ENCODE data around the gene OR9Q2. TPM values are rescaled to one million over a fixed set of nuclear protein-coding genes. Genes with fewer than 3 reads are reported as not detected.

Gene OR9Q2, protein sequence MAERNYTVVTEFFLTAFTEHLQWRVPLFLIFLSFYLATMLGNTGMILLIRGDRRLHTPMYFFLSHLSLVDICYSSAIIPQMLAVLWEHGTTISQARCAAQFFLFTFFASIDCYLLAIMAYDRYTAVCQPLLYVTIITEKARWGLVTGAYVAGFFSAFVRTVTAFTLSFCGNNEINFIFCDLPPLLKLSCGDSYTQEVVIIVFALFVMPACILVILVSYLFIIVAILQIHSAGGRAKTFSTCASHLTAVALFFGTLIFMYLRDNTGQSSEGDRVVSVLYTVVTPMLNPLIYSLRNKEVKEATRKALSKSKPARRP
- total RNA-seq (2014; rRNA removed; shearing (Covaris generic); ENCODE audit: low replicate concordance): not detected in 2 replicates

DNA sequence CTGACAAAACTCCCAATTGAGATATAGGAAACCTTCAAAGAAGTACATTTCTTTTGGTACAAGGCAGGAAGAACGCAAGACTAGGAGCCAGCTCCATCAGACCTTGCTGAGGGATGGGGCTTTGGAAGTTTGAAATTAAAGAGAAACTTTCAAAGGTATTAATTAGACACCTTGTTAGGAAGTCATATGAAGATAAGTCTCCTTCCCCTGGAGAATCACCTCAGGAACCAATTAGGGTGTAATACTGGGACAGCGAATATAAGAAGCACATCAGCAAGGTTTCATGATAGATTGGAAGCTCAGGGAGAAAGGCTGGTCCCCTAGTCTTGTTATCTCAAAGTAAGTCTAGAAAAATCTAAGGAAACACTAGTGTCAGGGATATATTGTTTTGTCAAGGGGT is at the start of gene OR9Q2:
Gene OR9Q2, plus strand, starts transcription at position 301 of the 400 bp plus-strand sequence. CDS start 1,421 bp downstream, outside the sequence.
- Histone ChIP-seq H3K9me2 (replicated peaks; ENCODE audit: insufficient read depth, low read length) (no peaks in the 10 kb centered on the region), H3K4me2 (ENCODE audit: low read depth, low read length, poor library complexity, severe bottlenecking) (no peak within 1 kb of the TSS), H3K9me3 (ENCODE audit: low read length) (no peaks in the 10 kb centered on the region), H4K20me1 (ENCODE audit: insufficient read depth, low read depth, low read length) (no peaks in the 10 kb centered on the region), H3K79me2 (ENCODE audit: low read length) (no peaks in the 10 kb centered on the region), H2AFZ (ENCODE audit: low read length) (no peak within 1 kb of the TSS), H3K27me3 (ENCODE audit: low read length) (no peaks in the 10 kb centered on the region), H3K9ac (ENCODE audit: low read length) (no peak within 1 kb of the TSS), H3K4me3 (ENCODE audit: low read length) (no peak within 1 kb of the TSS), H3K27ac (ENCODE audit: low read length) (no peak within 1 kb of the TSS), H3K36me3 (ENCODE audit: insufficient read depth, low read length) (no peaks in the 10 kb centered on the region), H3K4me1 (ENCODE audit: low read length) (no peaks in the 10 kb centered on the region)
- no peak for DNase-seq

DNA sequence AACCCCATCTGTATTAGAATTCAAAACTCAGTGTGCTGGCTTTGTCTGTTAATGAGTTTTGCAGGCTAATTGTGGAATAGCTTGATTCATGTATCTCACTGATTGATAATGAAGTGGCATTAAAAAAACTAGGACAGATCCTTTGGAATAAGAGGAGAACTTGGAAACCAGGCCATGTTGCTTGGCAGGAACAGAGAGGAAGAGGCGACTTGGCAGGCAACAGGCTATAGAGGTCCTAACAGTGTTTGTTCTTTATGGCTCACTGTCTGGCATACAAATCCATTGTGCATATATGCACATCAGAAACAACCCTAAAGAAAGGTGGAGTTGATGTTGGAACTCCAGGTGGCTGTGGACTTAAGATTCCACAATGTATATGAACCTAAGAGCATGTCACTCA is 46.1 kb upstream of the OR9Q2 start:
- Histone ChIP-seq H3K9ac (ENCODE audit: low read length) (no peak overlapping the region), H3K36me3 (ENCODE audit: insufficient read depth, low read length) (no peaks in the 10 kb centered on the region), H3K4me3 (ENCODE audit: low read length) (no peak overlapping the region), H2AFZ (ENCODE audit: low read length) (no peak overlapping the region), H3K4me1 (ENCODE audit: low read length) (no peaks in the 10 kb centered on the region), H3K9me2 (replicated peaks; ENCODE audit: insufficient read depth, low read length) (no peaks in the 10 kb centered on the region), H3K79me2 (ENCODE audit: low read length) (no peaks in the 10 kb centered on the region), H3K27ac (ENCODE audit: low read length) (no peak overlapping the region), H3K9me3 (ENCODE audit: low read length) (no peaks in the 10 kb centered on the region), H3K4me2 (ENCODE audit: low read depth, low read length, poor library complexity, severe bottlenecking) (no peak overlapping the region), H3K27me3 (ENCODE audit: low read length) (no peaks in the 10 kb centered on the region), H4K20me1 (ENCODE audit: insufficient read depth, low read depth, low read length) (no peaks in the 10 kb centered on the region)
- DNase-seq: no peak

DNA sequence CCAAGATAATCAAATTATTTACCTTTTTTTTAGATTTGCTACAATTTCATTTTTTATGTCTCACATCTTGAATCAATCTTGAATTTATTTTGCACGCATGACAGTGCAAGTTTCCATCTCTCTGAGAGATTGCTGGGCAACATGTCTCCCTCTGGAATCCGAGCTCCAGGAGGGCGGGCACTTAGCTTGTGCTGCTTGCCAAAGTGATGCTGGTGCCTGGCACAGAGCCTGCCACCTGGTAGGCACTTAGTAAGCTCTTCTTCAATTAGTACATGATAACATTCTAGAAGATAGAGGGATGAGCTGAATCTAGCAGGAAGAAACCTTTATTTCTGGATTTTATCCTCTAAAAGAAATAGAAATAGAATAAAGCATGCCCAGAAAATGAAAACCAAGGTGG is 36.1 kb upstream of the OR9Q2 start:
- no peak for DNase-seq
- Histone ChIP-seq H3K9ac (ENCODE audit: low read length) (no peak overlapping the region), H3K9me2 (replicated peaks; ENCODE audit: insufficient read depth, low read length) (no peaks in the 10 kb centered on the region), H3K27me3 (ENCODE audit: low read length) (no peaks in the 10 kb centered on the region), H4K20me1 (ENCODE audit: insufficient read depth, low read depth, low read length) (no peaks in the 10 kb centered on the region), H3K79me2 (ENCODE audit: low read length) (no peaks in the 10 kb centered on the region), H3K4me3 (ENCODE audit: low read length) (no peak overlapping the region), H3K9me3 (ENCODE audit: low read length) (no peaks in the 10 kb centered on the region), H3K4me2 (ENCODE audit: low read depth, low read length, poor library complexity, severe bottlenecking) (no peak overlapping the region), H2AFZ (ENCODE audit: low read length) (no peak overlapping the region), H3K4me1 (ENCODE audit: low read length) (no peaks in the 10 kb centered on the region), H3K27ac (ENCODE audit: low read length) (no peak overlapping the region), H3K36me3 (ENCODE audit: insufficient read depth, low read length) (no peaks in the 10 kb centered on the region)

DNA sequence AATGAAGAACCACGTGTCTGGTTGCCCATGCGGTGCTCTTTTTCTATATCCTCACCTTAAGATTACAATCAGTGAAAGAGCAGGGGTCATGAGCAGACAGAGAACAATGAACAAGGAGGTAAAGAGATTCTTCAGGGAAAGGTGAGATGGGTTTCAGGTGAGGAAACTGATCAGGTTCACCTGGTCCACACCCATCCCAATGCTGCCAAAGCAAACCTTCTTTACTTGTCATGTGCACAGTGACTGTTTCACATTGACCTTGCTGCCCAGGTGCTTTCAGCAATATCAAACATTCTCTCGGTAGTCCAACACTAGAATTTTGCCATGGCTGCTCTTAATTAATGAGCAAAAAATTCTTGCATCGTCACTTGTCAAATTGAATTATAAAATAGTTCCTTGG is 24.5 kb upstream of the OR9Q2 start:
- Histone ChIP-seq H2AFZ (ENCODE audit: low read length) (no peak overlapping the region), H3K9me2 (replicated peaks; ENCODE audit: insufficient read depth, low read length) (no peaks in the 10 kb centered on the region), H3K4me2 (ENCODE audit: low read depth, low read length, poor library complexity, severe bottlenecking) (no peak overlapping the region), H3K27ac (ENCODE audit: low read length) (no peak overlapping the region), H3K79me2 (ENCODE audit: low read length) (no peaks in the 10 kb centered on the region), H4K20me1 (ENCODE audit: insufficient read depth, low read depth, low read length) (no peaks in the 10 kb centered on the region), H3K36me3 (ENCODE audit: insufficient read depth, low read length) (no peaks in the 10 kb centered on the region), H3K9me3 (ENCODE audit: low read length) (no peaks in the 10 kb centered on the region), H3K27me3 (ENCODE audit: low read length) (peaks cover 5% of the 10 kb centered on the region; the same call in 1 of the 2 replicates), H3K4me1 (ENCODE audit: low read length) (no peaks in the 10 kb centered on the region), H3K4me3 (ENCODE audit: low read length) (no peak overlapping the region), H3K9ac (ENCODE audit: low read length) (no peak overlapping the region)
- DNase-seq: no peak

DNA sequence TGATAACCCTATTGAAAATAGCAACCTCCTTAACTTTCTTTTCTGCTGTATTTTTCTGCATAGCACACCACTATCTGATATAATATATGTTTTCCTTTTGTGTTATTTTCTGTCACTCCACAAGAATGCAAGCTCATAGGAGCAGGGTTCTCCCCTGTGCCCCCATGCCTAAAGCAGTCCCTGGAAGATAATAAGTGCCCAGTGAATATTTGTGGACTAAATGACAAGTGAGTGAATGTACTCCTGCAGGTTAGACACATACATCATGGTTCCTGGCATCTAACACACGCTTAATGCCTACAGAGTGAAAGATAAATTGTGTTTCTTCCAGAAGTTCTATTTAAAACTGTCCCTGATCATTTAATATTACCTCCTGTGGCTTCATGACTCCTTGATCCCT is 23.9 kb upstream of the OR9Q2 start:
- Histone ChIP-seq H3K79me2 (ENCODE audit: low read length) (no peaks in the 10 kb centered on the region), H3K4me1 (ENCODE audit: low read length) (no peaks in the 10 kb centered on the region), H4K20me1 (ENCODE audit: insufficient read depth, low read depth, low read length) (no peaks in the 10 kb centered on the region), H3K4me2 (ENCODE audit: low read depth, low read length, poor library complexity, severe bottlenecking) (no peak overlapping the region), H3K9me2 (replicated peaks; ENCODE audit: insufficient read depth, low read length) (no peaks in the 10 kb centered on the region), H3K9ac (ENCODE audit: low read length) (no peak overlapping the region), H2AFZ (ENCODE audit: low read length) (no peak overlapping the region), H3K27ac (ENCODE audit: low read length) (no peak overlapping the region), H3K9me3 (ENCODE audit: low read length) (no peaks in the 10 kb centered on the region), H3K27me3 (ENCODE audit: low read length) (peaks cover 3% of the 10 kb centered on the region; the same call in 1 of the 2 replicates), H3K4me3 (ENCODE audit: low read length) (no peak overlapping the region), H3K36me3 (ENCODE audit: insufficient read depth, low read length) (no peaks in the 10 kb centered on the region)
- DNase-seq: no peak

DNA sequence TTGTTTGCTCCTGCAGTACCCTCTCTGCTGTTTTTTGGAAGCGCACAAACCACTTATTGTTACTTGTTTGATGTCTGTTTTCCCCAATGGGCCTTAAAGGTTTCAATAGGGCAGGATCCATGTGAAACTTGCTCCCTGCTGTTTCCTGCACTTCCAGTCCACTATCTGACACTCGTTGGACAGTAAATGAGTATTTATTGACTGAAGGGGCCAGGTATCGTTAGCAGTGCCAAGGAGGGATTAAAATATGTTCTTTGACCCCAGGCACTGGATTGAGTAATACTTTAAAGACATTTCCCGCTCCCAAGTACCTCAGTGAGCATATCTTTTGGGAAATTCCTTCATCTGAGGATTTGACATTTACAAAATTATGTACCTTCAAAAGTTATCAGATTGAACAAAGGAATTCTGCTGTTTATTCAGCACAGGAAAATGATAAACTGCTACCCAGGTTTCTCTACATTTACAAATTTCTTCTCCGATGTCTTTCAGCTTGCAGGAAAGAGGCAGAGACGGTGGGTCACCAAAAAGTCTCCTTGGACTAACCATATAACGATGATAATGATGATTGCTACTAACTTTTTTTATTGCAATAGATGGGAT is 23.3 kb upstream of the OR9Q2 start:
- Histone ChIP-seq H3K9me3 (ENCODE audit: low read length) (no peaks in the 10 kb centered on the region), H3K4me3 (ENCODE audit: low read length) (no peak overlapping the region), H3K9ac (ENCODE audit: low read length) (no peak overlapping the region), H3K27me3 (ENCODE audit: low read length) (0 out of 2 replicates have a peak, but pooled peaks cover 2% of the 10 kb centered on the region), H4K20me1 (ENCODE audit: insufficient read depth, low read depth, low read length) (no peaks in the 10 kb centered on the region), H3K4me1 (ENCODE audit: low read length) (no peaks in the 10 kb centered on the region), H3K4me2 (ENCODE audit: low read depth, low read length, poor library complexity, severe bottlenecking) (no peak overlapping the region), H3K79me2 (ENCODE audit: low read length) (no peaks in the 10 kb centered on the region), H3K27ac (ENCODE audit: low read length) (no peak overlapping the region), H3K36me3 (ENCODE audit: insufficient read depth, low read length) (no peaks in the 10 kb centered on the region), H2AFZ (ENCODE audit: low read length) (no peak overlapping the region), H3K9me2 (replicated peaks; ENCODE audit: insufficient read depth, low read length) (no peaks in the 10 kb centered on the region)
- no peak for DNase-seq

DNA sequence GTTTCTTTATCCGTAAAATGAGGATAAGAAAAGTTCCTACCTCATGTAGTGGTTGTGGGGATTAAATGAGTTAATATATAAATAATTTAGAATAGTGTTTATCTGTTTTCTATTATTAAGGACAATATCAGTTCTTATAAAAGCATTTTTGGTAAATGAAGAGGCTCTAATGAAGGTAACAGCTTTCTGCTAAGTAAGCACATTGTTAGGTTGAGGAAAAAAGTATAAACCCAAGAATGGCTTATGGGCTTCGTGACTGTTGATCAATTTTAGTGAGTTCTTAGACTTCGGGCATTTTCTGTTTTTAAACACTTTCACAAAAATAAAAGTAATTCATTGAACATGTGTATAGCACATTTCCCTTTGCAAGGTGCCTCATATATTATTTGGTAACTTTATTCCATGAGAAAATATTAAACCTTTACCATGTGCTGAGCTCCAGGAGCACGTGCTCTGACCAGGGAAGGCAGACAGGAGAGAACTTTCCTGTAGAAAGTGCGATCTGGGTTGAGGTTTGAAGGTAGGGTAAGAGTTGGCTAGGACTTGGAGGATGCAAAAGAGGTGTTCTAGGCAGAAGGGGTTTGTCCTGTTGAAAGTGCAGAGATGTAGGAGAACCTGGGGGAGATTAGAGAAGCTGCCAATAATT is 11.3 kb upstream of the OR9Q2 start:
- Histone ChIP-seq H3K4me1 (ENCODE audit: low read length) (no peaks in the 10 kb centered on the region), H3K36me3 (ENCODE audit: insufficient read depth, low read length) (no peaks in the 10 kb centered on the region), H3K27ac (ENCODE audit: low read length) (no peak overlapping the region), H3K27me3 (ENCODE audit: low read length) (no peaks in the 10 kb centered on the region), H3K9me2 (replicated peaks; ENCODE audit: insufficient read depth, low read length) (no peaks in the 10 kb centered on the region), H3K4me2 (ENCODE audit: low read depth, low read length, poor library complexity, severe bottlenecking) (no peak overlapping the region), H3K9me3 (ENCODE audit: low read length) (no peaks in the 10 kb centered on the region), H3K9ac (ENCODE audit: low read length) (no peak overlapping the region), H3K4me3 (ENCODE audit: low read length) (no peak overlapping the region), H4K20me1 (ENCODE audit: insufficient read depth, low read depth, low read length) (no peaks in the 10 kb centered on the region), H2AFZ (ENCODE audit: low read length) (no peak overlapping the region), H3K79me2 (ENCODE audit: low read length) (no peaks in the 10 kb centered on the region)
- DNase-seq: no peak

DNA sequence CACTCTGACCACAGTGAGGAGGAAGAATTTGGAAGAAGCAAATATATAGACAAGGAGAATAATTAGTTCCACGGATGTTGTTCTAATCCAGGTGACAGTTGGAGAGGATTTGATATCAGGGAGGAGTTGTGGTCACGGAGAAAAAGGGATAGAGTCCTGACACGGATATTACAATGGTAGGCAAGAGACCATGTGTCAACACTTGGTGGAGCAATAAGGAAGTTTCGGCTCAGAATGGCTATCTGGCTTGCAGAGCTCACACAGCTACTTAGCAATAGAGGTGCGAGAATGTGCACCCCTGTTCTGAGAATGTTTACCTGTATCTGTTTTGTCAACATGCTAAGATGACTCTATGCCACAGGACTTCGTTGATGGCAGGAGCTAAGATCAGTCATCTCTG is 10.4 kb upstream of the OR9Q2 start:
- no peaks in the 10 kb centered on the region for H3K27me3 ChIP-seq (ENCODE audit: low read length)
- no peak for DNase-seq
- H3K36me3 ChIP-seq (ENCODE audit: insufficient read depth, low read length): no peaks in the 10 kb centered on the region
- H3K9ac ChIP-seq (ENCODE audit: low read length): no peak overlapping the region
- no peak overlapping the region for H3K27ac ChIP-seq (ENCODE audit: low read length)
- H4K20me1 ChIP-seq (ENCODE audit: insufficient read depth, low read depth, low read length): no peaks in the 10 kb centered on the region
- H3K4me3 ChIP-seq (ENCODE audit: low read length): no peak overlapping the region
- H3K4me1 ChIP-seq (ENCODE audit: low read length): no peaks in the 10 kb centered on the region
- H3K79me2 ChIP-seq (ENCODE audit: low read length): no peaks in the 10 kb centered on the region
- no peak overlapping the region for H2AFZ ChIP-seq (ENCODE audit: low read length)
- no peak overlapping the region for H3K4me2 ChIP-seq (ENCODE audit: low read depth, low read length, poor library complexity, severe bottlenecking)
- no peaks in the 10 kb centered on the region for H3K9me2 ChIP-seq (replicated peaks; ENCODE audit: insufficient read depth, low read length)
- H3K9me3 ChIP-seq (ENCODE audit: low read length): no peaks in the 10 kb centered on the region

Data from Karpas-422 (cell line).